ENCODE data around the gene ABCB11.

DNA sequence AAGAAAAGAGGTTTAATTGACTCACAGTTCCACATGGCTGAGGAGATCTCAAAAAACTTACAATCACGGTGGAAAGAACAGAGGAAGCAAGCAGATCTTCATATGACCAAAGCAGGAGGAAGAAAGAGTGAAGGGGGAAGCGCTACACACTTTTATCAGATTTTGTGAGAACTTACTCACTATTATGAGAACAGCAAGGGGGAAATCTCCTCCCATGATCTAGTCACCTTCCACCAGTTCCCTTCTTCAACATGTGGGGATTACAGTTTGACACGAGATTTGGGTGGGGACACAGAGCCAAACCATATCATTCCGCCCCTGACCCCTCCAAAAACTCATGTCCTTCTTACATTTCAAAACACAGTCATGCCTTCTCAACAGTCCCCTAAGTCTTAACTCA is 75.8 kb downstream of the ABCB11 start:
- TF ChIP-seq, protein P1, sequence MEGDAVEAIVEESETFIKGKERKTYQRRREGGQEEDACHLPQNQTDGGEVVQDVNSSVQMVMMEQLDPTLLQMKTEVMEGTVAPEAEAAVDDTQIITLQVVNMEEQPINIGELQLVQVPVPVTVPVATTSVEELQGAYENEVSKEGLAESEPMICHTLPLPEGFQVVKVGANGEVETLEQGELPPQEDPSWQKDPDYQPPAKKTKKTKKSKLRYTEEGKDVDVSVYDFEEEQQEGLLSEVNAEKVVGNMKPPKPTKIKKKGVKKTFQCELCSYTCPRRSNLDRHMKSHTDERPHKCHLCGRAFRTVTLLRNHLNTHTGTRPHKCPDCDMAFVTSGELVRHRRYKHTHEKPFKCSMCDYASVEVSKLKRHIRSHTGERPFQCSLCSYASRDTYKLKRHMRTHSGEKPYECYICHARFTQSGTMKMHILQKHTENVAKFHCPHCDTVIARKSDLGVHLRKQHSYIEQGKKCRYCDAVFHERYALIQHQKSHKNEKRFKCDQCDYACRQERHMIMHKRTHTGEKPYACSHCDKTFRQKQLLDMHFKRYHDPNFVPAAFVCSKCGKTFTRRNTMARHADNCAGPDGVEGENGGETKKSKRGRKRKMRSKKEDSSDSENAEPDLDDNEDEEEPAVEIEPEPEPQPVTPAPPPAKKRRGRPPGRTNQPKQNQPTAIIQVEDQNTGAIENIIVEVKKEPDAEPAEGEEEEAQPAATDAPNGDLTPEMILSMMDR (IDR thresholded peaks at IDR 0.05), result no peak
- TF ChIP-seq POLR2A (IDR thresholded peaks at IDR 0.05), result no peak
